Right lobe of liver (tissue), 6 donors: ENCODE measurements around the gene PTPRN2. TPM values are rescaled to one million over a fixed set of nuclear protein-coding genes. Genes with fewer than 3 reads are reported as not detected.

Source experiments
- ATAC-seq, 4 donors: fragments of 200-7000 bp; cut with Tn5 transposase; one replicate each; pipeline ENCODE4 v1.9.1; 2020; ENCODE audit warnings: mild to moderate bottlenecking in 4 of 4, moderate library complexity in 4 of 4
- DNase-seq, 3 donors: peaks; one replicate each; pipeline ENCODE4 v3.0.0-alpha.2; 2020
- H3K27ac ChIP-seq, 3 donors: fragments of 200-600 bp; one replicate each; pipeline ENCODE4 v1.8.0; 2022
- H3K27me3 ChIP-seq, 2 donors: fragments of 200-600 bp; one replicate each; pipeline ENCODE4 v1.8.0; 2022
- H3K36me3 ChIP-seq, 4 donors: fragments of 200-600 bp; sonication (generic) in 1 of 4; one replicate each; pipeline versions ENCODE4 v1.5.1 to v1.8.0; 2017 to 2022; ENCODE audit warnings: control low read depth in 1 of 4
- H3K4me1 ChIP-seq, 4 donors: fragments of 200-600 bp; sonication (generic) in 1 of 4; one replicate each; pipeline versions ENCODE4 v1.5.1 to v1.8.0; 2017 to 2022; ENCODE audit warnings: control low read depth in 1 of 4
- H3K4me3 ChIP-seq, 3 donors: fragments of 200-600 bp; one replicate each; pipeline ENCODE4 v1.8.0; 2022
- H3K9me3 ChIP-seq, 4 donors: fragments of 200-600 bp; sonication (generic) in 1 of 4; one replicate each; pipeline versions ENCODE4 v1.5.1 to v1.8.0; 2017 to 2022; ENCODE audit warnings: control low read depth in 1 of 4
- CTCF ChIP-seq, 4 donors: fragments of 200-600 bp in 3 of 4; fragments of 450-650 bp in 1 of 4; IDR thresholded peaks; one replicate each; pipeline versions ENCODE4 v1.5.1 to v1.8.0; 2016 to 2022; ENCODE audit warnings: antibody characterized with exemption in 4 of 4, mild to moderate bottlenecking in 2 of 4
- POLR2A ChIP-seq: fragments of 450-650 bp; IDR thresholded peaks from one replicate; pipeline ENCODE4 v1.6.1; 2017; ENCODE audit warnings: antibody characterized with exemption, mild to moderate bottlenecking
- WGBS: methylation state at CpG from one replicate; pipeline ENCODE4 v1.1.6; 2018; ENCODE audit warnings: low coverage, low lambda C conversion rate; ENCODE audit not compliant: insufficient coverage; ENCODE audit errors: missing lambda C conversion rate; 5-methylcytosine and 5-hydroxymethylcytosine counted together
- intact Hi-C, 2 donors: fragments of 100-400 bp; cut with DNase I; formaldehyde crosslinking; loops; one replicate each; pipeline versions ENCODE4 v1.11.2 to v1.14.1; 2022
- total RNA-seq, 6 experiments: library from RNA; depleted of rRNA in 2 of 6; stranded (reverse); fragments of >200 nt in 2 of 6; fragmentation: NEBNext Ultra II Directional in 3 of 6; extraction: Animal tissue kit (Norgen Biotek cat#: 25700) in 3 of 6; gene quantifications; one replicate each; pipeline versions ENCODE4 v1.1.0 to v1.2.4, GENCODE V29; 2016 to 2023
- donor health status: DM: no; HTN: yes; CAD: no.
- donor health status: DM: no; HTN: no; CAD: no.
- donor health status: DM: no; HTN: no; CAD: no.
- donor health status: DM: no; HTN: yes; CAD: no.
- donor health status: DM: no; HTN: yes; CAD: no.

The PTPRN2 gene
- total RNA-seq, 6 experiments from 2014 or later, result 0.15 to 0.87 (median 0.67) TPM

DNA sequence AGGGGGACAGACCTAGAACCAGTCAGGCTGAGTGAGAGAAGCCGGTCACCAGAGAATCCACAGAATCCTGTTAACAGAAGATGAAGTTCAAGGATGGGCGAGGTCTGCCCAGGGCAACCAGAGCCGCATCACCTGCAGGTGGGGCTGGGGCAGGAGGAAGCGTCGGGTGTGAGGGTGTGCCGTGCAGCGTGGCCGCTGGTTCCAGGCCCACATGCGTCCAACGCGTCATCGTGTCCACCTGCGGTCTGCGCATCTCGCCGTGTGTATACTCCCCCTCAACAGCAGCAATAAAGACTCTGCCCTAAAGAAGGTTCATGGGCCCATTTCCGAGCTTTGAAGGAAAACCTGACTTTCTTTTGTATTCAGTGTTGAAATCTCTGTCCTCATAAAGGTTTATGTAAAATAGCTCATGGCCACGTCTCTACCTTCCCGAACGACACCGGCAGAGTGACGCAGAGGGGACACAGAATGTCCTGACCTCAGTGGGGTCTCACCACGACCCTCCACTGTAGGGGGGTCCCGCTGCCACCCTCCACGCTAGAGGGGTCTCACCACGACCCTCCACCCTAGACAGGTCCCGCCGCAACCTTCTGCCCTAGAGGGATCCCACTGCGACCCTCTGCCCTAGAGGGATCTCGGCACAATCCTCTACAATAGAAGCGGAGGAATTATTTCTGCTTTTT is 446.9 kb downstream of the PTPRN2 start:
- Histone ChIP-seq H3K27me3 (no peaks in the 10 kb centered on the region), H3K9me3 (no peaks in the 10 kb centered on the region), H3K4me1 (no peaks in the 10 kb centered on the region), H3K4me3 (no peak overlapping the region), H3K36me3 (no peaks in the 10 kb centered on the region), H3K27ac (no peak overlapping the region)
- DNase-seq, result no peak
- intact Hi-C loops, result no loop called here
- TF ChIP-seq CTCF (IDR thresholded peaks at IDR 0.05) (no peak), POLR2A (no peak)
- ATAC-seq, result no peak
- WGBS, result 80% methylated on average over 18 of the region's 31 CpGs

DNA sequence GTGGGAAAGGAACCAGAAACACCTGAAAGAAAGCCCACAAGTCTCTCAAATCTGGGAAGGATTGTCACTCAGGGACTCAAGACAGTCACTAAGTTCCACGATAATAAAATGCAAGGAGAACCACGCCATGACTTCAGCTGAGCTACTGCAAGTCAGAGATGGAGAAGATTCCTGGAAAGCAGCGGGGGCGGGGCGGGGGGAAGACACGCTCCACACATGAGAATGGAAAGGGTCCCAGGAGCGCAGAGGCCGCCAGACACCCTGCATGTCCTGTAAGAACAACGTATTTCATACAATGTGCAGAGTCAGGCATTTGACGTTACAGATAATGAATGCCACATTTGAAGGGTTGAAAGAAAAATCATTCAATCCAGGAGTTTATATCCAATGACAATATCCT is 448.1 kb downstream of the PTPRN2 start:
- H3K27me3 ChIP-seq, result no peaks in the 10 kb centered on the region
- TF ChIP-seq CTCF (IDR thresholded peaks at IDR 0.05) (no peak), POLR2A (no peak)
- 83% methylated on average over 7 of the region's 10 CpGs for WGBS
- H3K4me3 ChIP-seq, result no peak overlapping the region
- intact Hi-C loops, result no loop called here
- no peak overlapping the region for H3K27ac ChIP-seq
- no peak for DNase-seq
- ATAC-seq, result no peak
- H3K4me1 ChIP-seq, result no peaks in the 10 kb centered on the region
- H3K9me3 ChIP-seq, result no peaks in the 10 kb centered on the region
- H3K36me3 ChIP-seq, result no peaks in the 10 kb centered on the region

DNA sequence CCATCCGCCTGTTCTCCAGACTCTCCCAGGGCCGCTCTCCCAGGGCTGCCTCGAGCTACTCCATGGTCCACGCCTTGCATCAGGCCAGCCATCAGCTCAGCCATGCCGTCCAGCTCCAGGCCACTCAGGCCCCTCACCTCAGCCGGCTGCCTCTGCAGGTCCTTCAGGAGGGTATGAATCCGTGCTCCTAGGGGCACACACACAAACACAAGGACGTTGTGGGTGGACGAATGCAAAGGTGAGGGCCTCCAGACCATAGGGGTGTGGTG is 449.4 kb downstream of the PTPRN2 start:
- DNase-seq (no peak), ATAC-seq (no peak)
- Histone ChIP-seq H3K27me3 (no peaks in the 10 kb centered on the region), H3K4me3 (no peak overlapping the region), H3K9me3 (no peaks in the 10 kb centered on the region), H3K4me1 (no peaks in the 10 kb centered on the region), H3K27ac (no peak overlapping the region), H3K36me3 (no peaks in the 10 kb centered on the region)
- intact Hi-C loops, result no loop called here
- 57% methylated on average over 3 of the region's 9 CpGs for WGBS
- TF ChIP-seq CTCF (IDR thresholded peaks at IDR 0.05) (no peak), POLR2A (no peak)

- DNase-seq, result no peak
- Histone ChIP-seq H3K27me3 (no peaks in the 10 kb centered on the region), H3K4me1 (no peaks in the 10 kb centered on the region), H3K9me3 (no peaks in the 10 kb centered on the region), H3K4me3 (no peak overlapping the region), H3K27ac (no peak overlapping the region), H3K36me3 (no peaks in the 10 kb centered on the region)
- TF ChIP-seq POLR2A (no peak), CTCF (IDR thresholded peaks at IDR 0.05) (no peak)
- WGBS, result 56% methylated on average over 10 of the region's 18 CpGs
- intact Hi-C loops, result no loop called here
- ATAC-seq, result no peak
Observed at GRCh38 chr7:158137516-158138328, 449.9 kb downstream of the PTPRN2 start.
